ENCODE data around the gene MDP1. TPM values are rescaled to one million over a fixed set of nuclear protein-coding genes. Genes with fewer than 3 reads are reported as not detected.

MDP1 gene
- total RNA-seq, 2 experiments from 2014 or later, result 23.2 to 26.6 TPM

DNA sequence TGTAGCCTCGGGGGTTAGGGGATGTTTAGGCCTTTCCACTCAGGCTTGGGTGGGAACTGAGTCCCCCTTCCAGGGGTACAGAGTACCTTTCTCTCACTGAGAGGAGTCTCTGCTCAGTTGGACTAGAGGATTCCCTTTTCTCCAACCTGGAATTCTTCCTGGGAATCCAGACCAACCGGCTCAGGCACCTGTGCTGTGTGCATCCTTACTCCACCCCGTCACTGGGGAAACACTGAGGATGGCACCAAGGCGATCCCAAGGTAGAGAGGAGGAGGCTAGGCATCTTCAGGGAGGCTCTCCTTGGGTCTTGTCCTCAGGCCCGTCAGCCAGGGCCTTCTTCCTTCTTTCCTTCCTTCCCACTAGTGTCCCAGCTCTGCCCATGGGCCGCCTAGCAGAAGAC is 48.0 kb upstream of the MDP1 start:
- POLR2A ChIA-PET, result no interaction called here
- Histone ChIP-seq H3K9me3 (ENCODE audit: low read length) (no peaks in the 10 kb centered on the region), H2AFZ (ENCODE audit: low read length) (no peak overlapping the region), H3K27ac (ENCODE audit: low read depth, low read length, poor library complexity, severe bottlenecking) (no peak overlapping the region), H3K9me2 (ENCODE audit: insufficient read depth, low read length) (no peaks in the 10 kb centered on the region), H3K4me2 (ENCODE audit: low read length) (no peak overlapping the region), H3K79me2 (ENCODE audit: insufficient read depth, low read depth, low read length) (no peaks in the 10 kb centered on the region), H3K4me3 (ENCODE audit: low read depth, low read length, poor library complexity, severe bottlenecking) (no peak overlapping the region), H3K4me1 (ENCODE audit: insufficient read depth, low read length, poor library complexity, severe bottlenecking) (peaks cover 12% of the 10 kb centered on the region), H3K36me3 (ENCODE audit: insufficient read depth, low read length) (no peaks in the 10 kb centered on the region), H4K20me1 (ENCODE audit: insufficient read depth, low read length) (no peaks in the 10 kb centered on the region)
- CTCF ChIA-PET (ENCODE audit: unreplicated experiment), result no interaction called here
- TF ChIP-seq EZH2phosphoT487 (IDR thresholded peaks at IDR 0.05; ENCODE audit: borderline replicate concordance, low read depth, low read length), result no peak
- TF ChIP-seq, protein P1, sequence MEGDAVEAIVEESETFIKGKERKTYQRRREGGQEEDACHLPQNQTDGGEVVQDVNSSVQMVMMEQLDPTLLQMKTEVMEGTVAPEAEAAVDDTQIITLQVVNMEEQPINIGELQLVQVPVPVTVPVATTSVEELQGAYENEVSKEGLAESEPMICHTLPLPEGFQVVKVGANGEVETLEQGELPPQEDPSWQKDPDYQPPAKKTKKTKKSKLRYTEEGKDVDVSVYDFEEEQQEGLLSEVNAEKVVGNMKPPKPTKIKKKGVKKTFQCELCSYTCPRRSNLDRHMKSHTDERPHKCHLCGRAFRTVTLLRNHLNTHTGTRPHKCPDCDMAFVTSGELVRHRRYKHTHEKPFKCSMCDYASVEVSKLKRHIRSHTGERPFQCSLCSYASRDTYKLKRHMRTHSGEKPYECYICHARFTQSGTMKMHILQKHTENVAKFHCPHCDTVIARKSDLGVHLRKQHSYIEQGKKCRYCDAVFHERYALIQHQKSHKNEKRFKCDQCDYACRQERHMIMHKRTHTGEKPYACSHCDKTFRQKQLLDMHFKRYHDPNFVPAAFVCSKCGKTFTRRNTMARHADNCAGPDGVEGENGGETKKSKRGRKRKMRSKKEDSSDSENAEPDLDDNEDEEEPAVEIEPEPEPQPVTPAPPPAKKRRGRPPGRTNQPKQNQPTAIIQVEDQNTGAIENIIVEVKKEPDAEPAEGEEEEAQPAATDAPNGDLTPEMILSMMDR (conservative IDR thresholded peaks at IDR 0.05; ENCODE audit: low read length), result no peak
- BruUV-seq (replicated peaks), result no TSS peak
- DNase-seq (ENCODE audit: low spot score), result no peak
- intact Hi-C loops (cut with micrococcal nuclease; ENCODE audit: unreplicated experiment), result no loop called here

DNA sequence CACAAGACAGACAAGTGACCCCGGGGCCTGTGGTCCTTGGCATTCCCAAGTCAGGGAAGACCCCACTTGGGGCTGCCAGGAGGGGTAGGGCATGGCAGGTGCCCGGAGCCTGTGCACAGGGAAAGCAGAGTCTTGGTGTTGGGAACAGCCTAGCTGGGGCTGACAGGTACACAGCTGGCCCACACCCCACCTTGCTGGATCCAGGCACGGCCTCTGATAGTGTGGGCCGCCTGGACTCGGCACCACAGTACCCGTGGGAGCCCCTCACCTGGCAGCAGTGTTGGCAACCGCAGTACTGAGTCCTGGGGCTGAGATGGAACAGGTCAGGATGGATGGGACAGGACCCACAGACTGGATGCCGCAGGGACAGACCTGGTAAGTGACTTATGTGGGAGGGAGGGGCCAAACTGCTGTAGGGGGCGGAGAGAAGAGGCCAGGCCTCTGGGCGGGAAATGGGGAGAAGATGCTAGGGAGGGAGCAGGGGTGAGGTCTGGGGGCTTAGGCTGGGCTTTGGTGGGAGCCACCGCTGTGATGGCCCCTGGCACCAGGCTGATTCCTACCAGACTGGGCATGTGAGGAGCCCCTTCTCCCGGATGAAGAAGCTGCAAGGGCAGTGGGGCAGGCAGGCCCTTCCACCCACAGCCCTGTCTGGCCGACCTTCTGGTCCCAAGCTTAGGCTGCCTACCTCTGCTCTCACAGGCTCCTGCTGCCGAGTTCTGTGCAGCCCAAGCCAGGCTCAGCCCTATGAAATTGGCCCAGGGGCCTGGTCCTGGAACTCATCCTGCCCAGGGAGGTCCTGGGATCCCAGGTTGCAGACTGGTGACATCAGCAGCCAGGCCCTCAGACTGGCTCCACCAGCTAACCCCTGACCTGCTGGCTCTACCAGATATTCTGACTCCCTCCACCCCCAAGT is 47.2 kb upstream of the MDP1 start, which contains the start of gene TGM1:
Gene TGM1, minus strand, starts transcription at position 357 of the 913 bp plus-strand sequence. CDS start 825 bp downstream, outside the sequence.
- no peak within 1 kb of the TSS for H3K27ac ChIP-seq (ENCODE audit: low read depth, low read length, poor library complexity, severe bottlenecking)
- no peak within 1 kb of the TSS for H2AFZ ChIP-seq (ENCODE audit: low read length)
- no peaks in the 10 kb centered on the region for H3K9me3 ChIP-seq (ENCODE audit: low read length)
- H3K4me2 ChIP-seq (ENCODE audit: low read length), result no peak within 1 kb of the TSS
- intact Hi-C loops (cut with micrococcal nuclease; ENCODE audit: unreplicated experiment), result no loop called here
- peaks cover 12% of the 10 kb centered on the region for H3K4me1 ChIP-seq (ENCODE audit: insufficient read depth, low read length, poor library complexity, severe bottlenecking)
- ChIA-PET POLR2A (no interaction called here), CTCF (ENCODE audit: unreplicated experiment) (no interaction called here)
- no peaks in the 10 kb centered on the region for H3K36me3 ChIP-seq (ENCODE audit: insufficient read depth, low read length)
- no TSS peak for BruUV-seq (replicated peaks)
- no peak for TF ChIP-seq EZH2phosphoT487 (IDR thresholded peaks at IDR 0.05; ENCODE audit: borderline replicate concordance, low read depth, low read length)
- TF ChIP-seq, protein P1 (conservative IDR thresholded peaks at IDR 0.05; ENCODE audit: low read length), result no peak
- H3K79me2 ChIP-seq (ENCODE audit: insufficient read depth, low read depth, low read length), result no peaks in the 10 kb centered on the region
- no peaks in the 10 kb centered on the region for H4K20me1 ChIP-seq (ENCODE audit: insufficient read depth, low read length)
- H3K9me2 ChIP-seq (ENCODE audit: insufficient read depth, low read length), result no peaks in the 10 kb centered on the region
- no peak within 1 kb of the TSS for H3K4me3 ChIP-seq (ENCODE audit: low read depth, low read length, poor library complexity, severe bottlenecking)
- no peak for DNase-seq (ENCODE audit: low spot score)

DNA sequence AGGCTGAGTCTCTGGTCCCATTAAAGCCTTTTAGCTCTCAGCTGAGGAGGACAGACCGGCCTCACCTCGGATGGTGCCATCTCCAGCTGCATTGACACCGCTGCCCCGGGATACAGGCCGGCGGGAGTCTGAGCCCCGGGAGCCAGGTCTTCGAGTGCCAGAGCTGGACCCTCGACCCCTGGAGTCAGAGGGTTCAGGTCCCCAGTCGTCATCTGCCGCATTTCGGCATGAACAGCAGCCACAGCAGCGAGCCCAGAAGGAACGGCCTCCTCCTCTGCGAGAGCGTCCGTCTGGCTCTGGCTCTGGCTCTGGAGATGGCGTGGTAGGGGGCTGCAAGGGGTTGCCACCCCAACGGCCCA is 46.1 kb upstream of the MDP1 start:
- Histone ChIP-seq H3K4me1 (ENCODE audit: insufficient read depth, low read length, poor library complexity, severe bottlenecking) (peaks cover 12% of the 10 kb centered on the region), H3K4me2 (ENCODE audit: low read length) (no peak overlapping the region), H3K9me2 (ENCODE audit: insufficient read depth, low read length) (no peaks in the 10 kb centered on the region), H3K27ac (ENCODE audit: low read depth, low read length, poor library complexity, severe bottlenecking) (no peak overlapping the region), H3K36me3 (ENCODE audit: insufficient read depth, low read length) (no peaks in the 10 kb centered on the region), H3K9me3 (ENCODE audit: low read length) (no peaks in the 10 kb centered on the region), H3K4me3 (ENCODE audit: low read depth, low read length, poor library complexity, severe bottlenecking) (no peak overlapping the region), H3K79me2 (ENCODE audit: insufficient read depth, low read depth, low read length) (no peaks in the 10 kb centered on the region), H4K20me1 (ENCODE audit: insufficient read depth, low read length) (no peaks in the 10 kb centered on the region), H2AFZ (ENCODE audit: low read length) (no peak overlapping the region)
- intact Hi-C loops (cut with micrococcal nuclease; ENCODE audit: unreplicated experiment), result no loop called here
- CTCF ChIA-PET (ENCODE audit: unreplicated experiment), result no interaction called here
- BruUV-seq (replicated peaks), result no TSS peak
- TF ChIP-seq EZH2phosphoT487 (IDR thresholded peaks at IDR 0.05; ENCODE audit: borderline replicate concordance, low read depth, low read length), result no peak
- TF ChIP-seq, protein P1 (conservative IDR thresholded peaks at IDR 0.05; ENCODE audit: low read length), result no peak
- no peak for DNase-seq (ENCODE audit: low spot score)
- POLR2A ChIA-PET, result interaction anchor here (0.9 kb wide), 1 partner anchor 12 kb away, joined by 3 read pairs; no protein-coding TSS in a partner anchor

All from OCI-LY7 (cell line).